GM23338 (cell line): ENCODE measurements around the gene RAB20. TPM values are rescaled to one million over a fixed set of nuclear protein-coding genes. Genes with fewer than 3 reads are reported as not detected.

Experiments used
- ATAC-seq: fragments of 200-7000 bp; cut with Tn5 transposase; 3 replicates; pipeline ENCODE4 v1.9.1; 2020
- DNase-seq: peaks from one replicate; pipeline ENCODE4 v3.0.0-alpha.2; 2015; ENCODE audit warnings: low spot score
- H2AFZ ChIP-seq: fragments of 200-600 bp; sonication (generic); 2 replicates; pipeline ENCODE4 v1.8.0; 2016; ENCODE audit warnings: antibody characterized with exemption, mild to moderate bottlenecking, moderate library complexity
- H3F3A ChIP-seq: fragments of 200-600 bp; sonication (generic); replicated peaks from 2 replicates; pipeline ENCODE4 v1.8.0; 2017; ENCODE audit warnings: antibody characterized with exemption, mixed run types, low read depth
- H3K27ac ChIP-seq: fragments of 200-600 bp; sonication (generic); 2 replicates; pipeline ENCODE4 v1.6.1; 2016; ENCODE audit warnings: low read depth
- H3K27me3 ChIP-seq: fragments of 200-600 bp; sonication (generic); 2 replicates; pipeline ENCODE4 v1.8.0; 2016; ENCODE audit warnings: mild to moderate bottlenecking, mixed run types, moderate library complexity; ENCODE audit not compliant: insufficient read depth
- H3K36me3 ChIP-seq: fragments of 200-600 bp; sonication (generic); 2 replicates; pipeline ENCODE4 v1.8.0; 2016; ENCODE audit warnings: mild to moderate bottlenecking; ENCODE audit not compliant: insufficient read depth
- H3K4me1 ChIP-seq: fragments of 200-600 bp; sonication (generic); 2 replicates; pipeline ENCODE4 v1.8.0; 2016; ENCODE audit warnings: mild to moderate bottlenecking, moderate library complexity; ENCODE audit not compliant: insufficient read depth
- H3K4me2 ChIP-seq: fragments of 200-600 bp; sonication (generic); 2 replicates; pipeline ENCODE4 v1.7.1; 2017; ENCODE audit warnings: mixed run types
- H3K4me3 ChIP-seq: fragments of 200-600 bp; sonication (generic); 2 replicates; pipeline ENCODE4 v1.6.1; 2016; ENCODE audit warnings: mixed run types
- H3K79me2 ChIP-seq: fragments of 200-600 bp; sonication (generic); replicated peaks from 2 replicates; pipeline ENCODE4 v1.8.0; 2017; ENCODE audit warnings: mild to moderate bottlenecking; ENCODE audit not compliant: insufficient read depth
- H3K9me2 ChIP-seq: fragments of 200-600 bp; sonication (generic); 2 replicates; pipeline ENCODE4 v1.8.0; 2017; ENCODE audit not compliant: insufficient read depth
- H4K20me1 ChIP-seq: fragments of 200-600 bp; sonication (generic); replicated peaks from 2 replicates; pipeline ENCODE4 v1.8.0; 2017; ENCODE audit warnings: mild to moderate bottlenecking; ENCODE audit not compliant: insufficient read depth
- H3K27ac Mint-ChIP-seq: 2 replicates; pipeline ENCODE4 v1.8.0; 2020; ENCODE audit warnings: inconsistent platforms, mild to moderate bottlenecking, moderate library complexity, mixed read lengths
- H3K27me3 Mint-ChIP-seq: 3 replicates; pipeline ENCODE4 v1.8.0; 2022; ENCODE audit warnings: low read depth, mild to moderate bottlenecking, moderate library complexity, mixed read lengths, inconsistent platforms; ENCODE audit not compliant: insufficient read depth, poor library complexity
- H3K36me3 Mint-ChIP-seq: 3 replicates; pipeline ENCODE4 v1.8.0; 2021; ENCODE audit warnings: low read depth, mild to moderate bottlenecking, inconsistent platforms, moderate library complexity, mixed read lengths
- H3K4me1 Mint-ChIP-seq: 3 replicates; pipeline ENCODE4 v1.8.0; 2020; ENCODE audit warnings: mild to moderate bottlenecking, inconsistent platforms, mixed read lengths
- H3K4me3 Mint-ChIP-seq: 3 replicates; pipeline ENCODE4 v1.8.0; 2021; ENCODE audit warnings: moderate library complexity, mild to moderate bottlenecking, inconsistent platforms, mixed read lengths
- H3K9me3 Mint-ChIP-seq: 3 replicates; pipeline ENCODE4 v1.8.0; 2020; ENCODE audit warnings: moderate library complexity, mild to moderate bottlenecking, inconsistent platforms, mixed read lengths
- CTCF ChIP-seq, 2 experiments: fragments of 200-600 bp in 1 of 2; sonication (generic) in 1 of 2; conservative IDR thresholded peaks; 2 replicates each; pipeline versions ENCODE4 v1.5.1 to v1.6.1; 2016 to 2017; ENCODE audit warnings: antibody characterized with exemption in 2 of 2, low read depth in 2 of 2, mild to moderate bottlenecking in 2 of 2, moderate library complexity in 1 of 2
- ETS1 ChIP-seq: IDR thresholded peaks from 2 replicates; pipeline ENCODE4 v1.6.1; 2016; ENCODE audit warnings: antibody characterized with exemption
- EZH2 ChIP-seq: fragments of 200-600 bp; sonication (generic); IDR thresholded peaks from one replicate; pipeline ENCODE4 v1.8.0; 2017; ENCODE audit warnings: antibody characterized with exemption, mild to moderate bottlenecking, low read depth; ENCODE audit not compliant: unreplicated experiment
- JUNB ChIP-seq: IDR thresholded peaks from one replicate; pipeline ENCODE4 v1.6.1; 2016; ENCODE audit warnings: antibody characterized with exemption; ENCODE audit not compliant: unreplicated experiment
- POLR2AphosphoS5 ChIP-seq: IDR thresholded peaks from 2 replicates; pipeline ENCODE4 v1.6.1; 2016; ENCODE audit warnings: antibody characterized with exemption, low read depth
- REST ChIP-seq: IDR thresholded peaks from one replicate; pipeline ENCODE4 v1.6.1; 2018; ENCODE audit warnings: antibody characterized with exemption; ENCODE audit not compliant: unreplicated experiment
- STAT1 ChIP-seq: IDR thresholded peaks from one replicate; pipeline ENCODE4 v1.6.1; 2016; ENCODE audit warnings: antibody characterized with exemption; ENCODE audit not compliant: unreplicated experiment
- ZNF114 ChIP-seq: fragments of 250-450 bp; sonication (Bioruptor Pico); IDR thresholded peaks from 2 replicates; pipeline ENCODE4 v1.5.0; 2020; ENCODE audit warnings: mild to moderate bottlenecking, moderate library complexity
- ZNF331 ChIP-seq: fragments of 250-450 bp; sonication (Bioruptor Pico); IDR thresholded peaks from 2 replicates; pipeline ENCODE4 v1.5.0; 2020; ENCODE audit warnings: low read depth, mild to moderate bottlenecking, moderate library complexity
- ZNF462 ChIP-seq: fragments of 250-450 bp; sonication (Bioruptor Pico); IDR thresholded peaks from 2 replicates; pipeline ENCODE4 v1.5.0; 2020; ENCODE audit warnings: mild to moderate bottlenecking, moderate library complexity
- polyA plus RNA-seq: library from polyadenylated mRNA; unstranded; fragments of >200 nt; fragmentation: Nextera tagmentation; extraction: Ambion mirVana; gene quantifications from 2 replicates; pipeline ENCODE4 v1.2.1, GENCODE V29; 2016
- total RNA-seq: library from RNA; depleted of rRNA; stranded (reverse); fragments of >200 nt; shearing (Covaris generic); gene quantifications from 2 replicates; pipeline ENCODE4 v1.2.3, GENCODE V29; 2014

Gene RAB20
- total and polyA plus RNA-seq, 2 experiments from 2014 or later: 12.3 to 26.6 TPM

- no peak overlapping the region for H3K4me3 Mint-ChIP-seq
- no peaks in the 10 kb centered on the region for H3K79me2 ChIP-seq
- no peak for TF ChIP-seq ETS1
- TF ChIP-seq CTCF (conservative IDR thresholded peaks at IDR 0.05; ENCODE audit: low read depth in 2 of 2): no peak
- no peak for TF ChIP-seq ZNF114 (CRISPR knock-in tag)
- TF ChIP-seq ZNF462: no peak
- no peak for TF ChIP-seq STAT1
- no peak for TF ChIP-seq EZH2
- TF ChIP-seq REST: no peak
- TF ChIP-seq POLR2AphosphoS5: no peak
- TF ChIP-seq ZNF331 (CRISPR knock-in tag): no peak
- no peak for TF ChIP-seq JUNB
- H3F3A ChIP-seq: no peaks in the 10 kb centered on the region
- ATAC-seq (no peak), DNase-seq (no peak)
- H3K27me3 ChIP-seq: no peaks in the 10 kb centered on the region
- peaks cover 60% of the 10 kb centered on the region for H3K36me3 Mint-ChIP-seq
- H3K9me2 ChIP-seq: no peaks in the 10 kb centered on the region
- no peaks in the 10 kb centered on the region for H3K36me3 ChIP-seq
- H3K4me1 Mint-ChIP-seq: no peaks in the 10 kb centered on the region
- no peak overlapping the region for H3K27ac Mint-ChIP-seq
- no peak overlapping the region for H2AFZ ChIP-seq
- H3K4me2 ChIP-seq: no peak overlapping the region
- H3K4me1 ChIP-seq: no peaks in the 10 kb centered on the region
- H4K20me1 ChIP-seq: 0 out of 2 replicates have a peak, but pooled peaks cover 2% of the 10 kb centered on the region
- no peak overlapping the region for H3K4me3 ChIP-seq
- peaks cover 8% of the 10 kb centered on the region for H3K27me3 Mint-ChIP-seq
- H3K9me3 Mint-ChIP-seq: peaks cover 6% of the 10 kb centered on the region
- H3K27ac ChIP-seq: no peak overlapping the region
Observed at GRCh38 chr13:110495881-110496280, 65.6 kb downstream of the RAB20 start.
